NCI-H2196 treated with DMSO at 0.1 percent for 48 hours (cell line): ENCODE measurements around the gene CD52.
A peak's percentile ranks its signal among the peaks of the same experiment; 100 is the strongest.
"Not testable (repeated sequence)": the region's sequence is repeated elsewhere in the genome, so short reads cannot be mapped to it uniquely, and the experiment has no call there.

Source experiments
- DNase-seq: peaks from one replicate; lab custom pipeline; 2025; ENCODE audit not compliant: unreplicated experiment; lab: John Stamatoyannopoulos, UW

Gene CD52

GRCh38 chr1:26329380-26329779 lies 11.6 kb downstream of the CD52 start:
- DNase-seq: not testable (repeated sequence)

GRCh38 chr1:26330276-26330675 lies 12.5 kb downstream of the CD52 start:
- DNase-seq: no peak

GRCh38 chr1:26333312-26333711 lies 15.6 kb downstream of the CD52 start:
- DNase-seq: not testable (repeated sequence)

GRCh38 chr1:26335774-26336476 lies 18.2 kb downstream of the CD52 start:
- DNase-seq: no peak

- peak; percentile 86 for DNase-seq
Observed at GRCh38 chr1:26336477-26337205, 18.9 kb downstream of the CD52 start.

- DNase-seq: no peak
Observed at GRCh38 chr1:26337206-26337535, 19.4 kb downstream of the CD52 start.

- DNase-seq: no peak
Observed at GRCh38 chr1:26337625-26338024, 19.9 kb downstream of the CD52 start.

- no peak for DNase-seq
Observed at GRCh38 chr1:26338670-26339069, 20.9 kb downstream of the CD52 start.

- DNase-seq: no peak
Observed at GRCh38 chr1:26340047-26340481, 22.3 kb downstream of the CD52 start.

- no peak for DNase-seq
Observed at GRCh38 chr1:26344147-26344920, 26.6 kb downstream of the CD52 start.

GRCh38 chr1:26345718-26346117 lies 28.0 kb downstream of the CD52 start:
- no peak for DNase-seq

GRCh38 chr1:26346274-26347033 lies 28.7 kb downstream of the CD52 start:
- no peak for DNase-seq

GRCh38 chr1:26349188-26349876 lies 31.6 kb downstream of the CD52 start:
- DNase-seq: no peak

- no peak for DNase-seq
Observed at GRCh38 chr1:26349877-26350244, 32.1 kb downstream of the CD52 start.

GRCh38 chr1:26350343-26350700 lies 32.6 kb downstream of the CD52 start:
- DNase-seq: no peak

GRCh38 chr1:26350701-26351589 lies 33.2 kb downstream of the CD52 start:
- DNase-seq: no peak

- no peak for DNase-seq
Observed at GRCh38 chr1:26351590-26352337, 34.0 kb downstream of the CD52 start.

GRCh38 chr1:26352338-26352679 lies 34.6 kb downstream of the CD52 start:
- no peak for DNase-seq

GRCh38 chr1:26353210-26353859 lies 35.6 kb downstream of the CD52 start:
- no peak for DNase-seq
